ENCODE results near the gene NDRG4. TPM values are rescaled to one million over a fixed set of nuclear protein-coding genes. Genes with fewer than 3 reads are reported as not detected.

Gene NDRG4
- total and polyA plus RNA-seq, 2 experiments from 2014 or later: 16.3 to 32.1 TPM

- TF ChIP-seq CREB1 (CRISPR knock-in tag; IDR thresholded peaks at IDR 0.05; ENCODE audit: low read depth): no peak
- TF ChIP-seq STAT1 (IDR thresholded peaks at IDR 0.05; ENCODE audit: unreplicated experiment): no peak
- TF ChIP-seq JUNB (IDR thresholded peaks at IDR 0.05; ENCODE audit: unreplicated experiment): no peak
- no peak for TF ChIP-seq ZNF114 (CRISPR knock-in tag; IDR thresholded peaks at IDR 0.05)
- TF ChIP-seq, protein P1, sequence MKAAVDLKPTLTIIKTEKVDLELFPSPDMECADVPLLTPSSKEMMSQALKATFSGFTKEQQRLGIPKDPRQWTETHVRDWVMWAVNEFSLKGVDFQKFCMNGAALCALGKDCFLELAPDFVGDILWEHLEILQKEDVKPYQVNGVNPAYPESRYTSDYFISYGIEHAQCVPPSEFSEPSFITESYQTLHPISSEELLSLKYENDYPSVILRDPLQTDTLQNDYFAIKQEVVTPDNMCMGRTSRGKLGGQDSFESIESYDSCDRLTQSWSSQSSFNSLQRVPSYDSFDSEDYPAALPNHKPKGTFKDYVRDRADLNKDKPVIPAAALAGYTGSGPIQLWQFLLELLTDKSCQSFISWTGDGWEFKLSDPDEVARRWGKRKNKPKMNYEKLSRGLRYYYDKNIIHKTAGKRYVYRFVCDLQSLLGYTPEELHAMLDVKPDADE (IDR thresholded peaks at IDR 0.05): no peak
- TF ChIP-seq ZNF331 (CRISPR knock-in tag; IDR thresholded peaks at IDR 0.05; ENCODE audit: low read depth): no peak
- TF ChIP-seq, protein P2, sequence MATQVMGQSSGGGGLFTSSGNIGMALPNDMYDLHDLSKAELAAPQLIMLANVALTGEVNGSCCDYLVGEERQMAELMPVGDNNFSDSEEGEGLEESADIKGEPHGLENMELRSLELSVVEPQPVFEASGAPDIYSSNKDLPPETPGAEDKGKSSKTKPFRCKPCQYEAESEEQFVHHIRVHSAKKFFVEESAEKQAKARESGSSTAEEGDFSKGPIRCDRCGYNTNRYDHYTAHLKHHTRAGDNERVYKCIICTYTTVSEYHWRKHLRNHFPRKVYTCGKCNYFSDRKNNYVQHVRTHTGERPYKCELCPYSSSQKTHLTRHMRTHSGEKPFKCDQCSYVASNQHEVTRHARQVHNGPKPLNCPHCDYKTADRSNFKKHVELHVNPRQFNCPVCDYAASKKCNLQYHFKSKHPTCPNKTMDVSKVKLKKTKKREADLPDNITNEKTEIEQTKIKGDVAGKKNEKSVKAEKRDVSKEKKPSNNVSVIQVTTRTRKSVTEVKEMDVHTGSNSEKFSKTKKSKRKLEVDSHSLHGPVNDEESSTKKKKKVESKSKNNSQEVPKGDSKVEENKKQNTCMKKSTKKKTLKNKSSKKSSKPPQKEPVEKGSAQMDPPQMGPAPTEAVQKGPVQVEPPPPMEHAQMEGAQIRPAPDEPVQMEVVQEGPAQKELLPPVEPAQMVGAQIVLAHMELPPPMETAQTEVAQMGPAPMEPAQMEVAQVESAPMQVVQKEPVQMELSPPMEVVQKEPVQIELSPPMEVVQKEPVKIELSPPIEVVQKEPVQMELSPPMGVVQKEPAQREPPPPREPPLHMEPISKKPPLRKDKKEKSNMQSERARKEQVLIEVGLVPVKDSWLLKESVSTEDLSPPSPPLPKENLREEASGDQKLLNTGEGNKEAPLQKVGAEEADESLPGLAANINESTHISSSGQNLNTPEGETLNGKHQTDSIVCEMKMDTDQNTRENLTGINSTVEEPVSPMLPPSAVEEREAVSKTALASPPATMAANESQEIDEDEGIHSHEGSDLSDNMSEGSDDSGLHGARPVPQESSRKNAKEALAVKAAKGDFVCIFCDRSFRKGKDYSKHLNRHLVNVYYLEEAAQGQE (IDR thresholded peaks at IDR 0.05; ENCODE audit: unreplicated experiment): no peak
- TF ChIP-seq EZH2phosphoT487 (IDR thresholded peaks at IDR 0.05; ENCODE audit: unreplicated experiment): no peak
- TF ChIP-seq, protein P3, sequence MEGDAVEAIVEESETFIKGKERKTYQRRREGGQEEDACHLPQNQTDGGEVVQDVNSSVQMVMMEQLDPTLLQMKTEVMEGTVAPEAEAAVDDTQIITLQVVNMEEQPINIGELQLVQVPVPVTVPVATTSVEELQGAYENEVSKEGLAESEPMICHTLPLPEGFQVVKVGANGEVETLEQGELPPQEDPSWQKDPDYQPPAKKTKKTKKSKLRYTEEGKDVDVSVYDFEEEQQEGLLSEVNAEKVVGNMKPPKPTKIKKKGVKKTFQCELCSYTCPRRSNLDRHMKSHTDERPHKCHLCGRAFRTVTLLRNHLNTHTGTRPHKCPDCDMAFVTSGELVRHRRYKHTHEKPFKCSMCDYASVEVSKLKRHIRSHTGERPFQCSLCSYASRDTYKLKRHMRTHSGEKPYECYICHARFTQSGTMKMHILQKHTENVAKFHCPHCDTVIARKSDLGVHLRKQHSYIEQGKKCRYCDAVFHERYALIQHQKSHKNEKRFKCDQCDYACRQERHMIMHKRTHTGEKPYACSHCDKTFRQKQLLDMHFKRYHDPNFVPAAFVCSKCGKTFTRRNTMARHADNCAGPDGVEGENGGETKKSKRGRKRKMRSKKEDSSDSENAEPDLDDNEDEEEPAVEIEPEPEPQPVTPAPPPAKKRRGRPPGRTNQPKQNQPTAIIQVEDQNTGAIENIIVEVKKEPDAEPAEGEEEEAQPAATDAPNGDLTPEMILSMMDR (conservative IDR thresholded peaks at IDR 0.05; ENCODE audit: low read depth in 2 of 2): no peak
- TF ChIP-seq, protein P4, sequence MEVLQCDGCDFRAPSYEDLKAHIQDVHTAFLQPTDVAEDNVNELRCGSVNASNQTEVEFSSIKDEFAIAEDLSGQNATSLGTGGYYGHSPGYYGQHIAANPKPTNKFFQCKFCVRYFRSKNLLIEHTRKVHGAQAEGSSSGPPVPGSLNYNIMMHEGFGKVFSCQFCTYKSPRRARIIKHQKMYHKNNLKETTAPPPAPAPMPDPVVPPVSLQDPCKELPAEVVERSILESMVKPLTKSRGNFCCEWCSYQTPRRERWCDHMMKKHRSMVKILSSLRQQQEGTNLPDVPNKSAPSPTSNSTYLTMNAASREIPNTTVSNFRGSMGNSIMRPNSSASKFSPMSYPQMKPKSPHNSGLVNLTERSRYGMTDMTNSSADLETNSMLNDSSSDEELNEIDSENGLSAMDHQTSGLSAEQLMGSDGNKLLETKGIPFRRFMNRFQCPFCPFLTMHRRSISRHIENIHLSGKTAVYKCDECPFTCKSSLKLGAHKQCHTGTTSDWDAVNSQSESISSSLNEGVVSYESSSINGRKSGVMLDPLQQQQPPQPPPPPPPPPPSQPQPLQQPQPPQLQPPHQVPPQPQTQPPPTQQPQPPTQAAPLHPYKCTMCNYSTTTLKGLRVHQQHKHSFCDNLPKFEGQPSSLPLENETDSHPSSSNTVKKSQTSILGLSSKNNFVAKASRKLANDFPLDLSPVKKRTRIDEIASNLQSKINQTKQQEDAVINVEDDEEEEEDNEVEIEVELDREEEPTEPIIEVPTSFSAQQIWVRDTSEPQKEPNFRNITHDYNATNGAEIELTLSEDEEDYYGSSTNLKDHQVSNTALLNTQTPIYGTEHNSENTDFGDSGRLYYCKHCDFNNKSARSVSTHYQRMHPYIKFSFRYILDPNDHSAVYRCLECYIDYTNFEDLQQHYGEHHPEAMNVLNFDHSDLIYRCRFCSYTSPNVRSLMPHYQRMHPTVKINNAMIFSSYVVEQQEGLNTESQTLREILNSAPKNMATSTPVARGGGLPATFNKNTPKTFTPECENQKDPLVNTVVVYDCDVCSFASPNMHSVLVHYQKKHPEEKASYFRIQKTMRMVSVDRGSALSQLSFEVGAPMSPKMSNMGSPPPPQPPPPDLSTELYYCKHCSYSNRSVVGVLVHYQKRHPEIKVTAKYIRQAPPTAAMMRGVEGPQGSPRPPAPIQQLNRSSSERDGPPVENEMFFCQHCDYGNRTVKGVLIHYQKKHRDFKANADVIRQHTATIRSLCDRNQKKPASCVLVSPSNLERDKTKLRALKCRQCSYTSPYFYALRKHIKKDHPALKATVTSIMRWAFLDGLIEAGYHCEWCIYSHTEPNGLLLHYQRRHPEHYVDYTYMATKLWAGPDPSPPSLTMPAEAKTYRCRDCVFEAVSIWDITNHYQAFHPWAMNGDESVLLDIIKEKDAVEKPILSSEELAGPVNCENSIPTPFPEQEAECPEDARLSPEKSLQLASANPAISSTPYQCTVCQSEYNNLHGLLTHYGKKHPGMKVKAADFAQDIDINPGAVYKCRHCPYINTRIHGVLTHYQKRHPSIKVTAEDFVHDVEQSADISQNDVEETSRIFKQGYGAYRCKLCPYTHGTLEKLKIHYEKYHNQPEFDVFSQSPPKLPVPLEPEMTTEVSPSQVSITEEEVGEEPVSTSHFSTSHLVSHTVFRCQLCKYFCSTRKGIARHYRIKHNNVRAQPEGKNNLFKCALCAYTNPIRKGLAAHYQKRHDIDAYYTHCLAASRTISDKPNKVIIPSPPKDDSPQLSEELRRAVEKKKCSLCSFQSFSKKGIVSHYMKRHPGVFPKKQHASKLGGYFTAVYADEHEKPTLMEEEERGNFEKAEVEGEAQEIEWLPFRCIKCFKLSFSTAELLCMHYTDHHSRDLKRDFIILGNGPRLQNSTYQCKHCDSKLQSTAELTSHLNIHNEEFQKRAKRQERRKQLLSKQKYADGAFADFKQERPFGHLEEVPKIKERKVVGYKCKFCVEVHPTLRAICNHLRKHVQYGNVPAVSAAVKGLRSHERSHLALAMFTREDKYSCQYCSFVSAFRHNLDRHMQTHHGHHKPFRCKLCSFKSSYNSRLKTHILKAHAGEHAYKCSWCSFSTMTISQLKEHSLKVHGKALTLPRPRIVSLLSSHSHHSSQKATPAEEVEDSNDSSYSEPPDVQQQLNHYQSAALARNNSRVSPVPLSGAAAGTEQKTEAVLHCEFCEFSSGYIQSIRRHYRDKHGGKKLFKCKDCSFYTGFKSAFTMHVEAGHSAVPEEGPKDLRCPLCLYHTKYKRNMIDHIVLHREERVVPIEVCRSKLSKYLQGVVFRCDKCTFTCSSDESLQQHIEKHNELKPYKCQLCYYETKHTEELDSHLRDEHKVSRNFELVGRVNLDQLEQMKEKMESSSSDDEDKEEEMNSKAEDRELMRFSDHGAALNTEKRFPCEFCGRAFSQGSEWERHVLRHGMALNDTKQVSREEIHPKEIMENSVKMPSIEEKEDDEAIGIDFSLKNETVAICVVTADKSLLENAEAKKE (CRISPR knock-in tag; IDR thresholded peaks at IDR 0.05): no peak
- TF ChIP-seq POLR2AphosphoS5 (IDR thresholded peaks at IDR 0.05; ENCODE audit: low read depth): no peak
- TF ChIP-seq NANOG (IDR thresholded peaks at IDR 0.05; ENCODE audit: borderline replicate concordance): no peak
- no peak for TF ChIP-seq EZH2 (IDR thresholded peaks at IDR 0.05; ENCODE audit: low read depth, unreplicated experiment)
These were observed 27.7 kb upstream of the NDRG4 start for GRCh38 chr16:58472266-58472665.

More at GRCh38 chr16:58472266-58472665, 27.7 kb upstream of the NDRG4 start:
- Histone ChIP-seq H3K36me3 (ENCODE audit: insufficient read depth) (no peaks in the 10 kb centered on the region), H3K4me3 (no peak overlapping the region), H3K4me1 (ENCODE audit: insufficient read depth) (peaks cover 14% of the 10 kb centered on the region), H3F3A (replicated peaks; ENCODE audit: low read depth) (no peaks in the 10 kb centered on the region), H3K27me3 (ENCODE audit: insufficient read depth) (no peaks in the 10 kb centered on the region), H3K27ac (ENCODE audit: low read depth) (no peak overlapping the region), H3K79me2 (replicated peaks; ENCODE audit: insufficient read depth) (no peaks in the 10 kb centered on the region), H3K4me2 (no peak overlapping the region), H2AFZ (no peak overlapping the region), H3K9me2 (ENCODE audit: insufficient read depth) (no peaks in the 10 kb centered on the region), H4K20me1 (replicated peaks; ENCODE audit: insufficient read depth) (no peaks in the 10 kb centered on the region)
- H3K36me3 Mint-ChIP-seq (ENCODE audit: low read depth): no peaks in the 10 kb centered on the region
- peaks cover 17% of the 10 kb centered on the region for H3K4me1 Mint-ChIP-seq
- no peak overlapping the region for H3K4me3 Mint-ChIP-seq
- ATAC-seq (no peak), DNase-seq (ENCODE audit: low spot score) (no peak)
- no peak overlapping the region for H3K27ac Mint-ChIP-seq
- H3K9me3 Mint-ChIP-seq: no peaks in the 10 kb centered on the region
- peaks cover 17% of the 10 kb centered on the region for H3K27me3 Mint-ChIP-seq (ENCODE audit: insufficient read depth, low read depth, poor library complexity)
